GM12864 (cell line): Measurements from ENCODE around the gene CDC14B.
"Not testable (repeated sequence)": the region's sequence is repeated elsewhere in the genome, so short reads cannot be mapped to it uniquely, and the experiment has no call there.

Experiments
- DNase-seq: peaks from one replicate; pipeline ENCODE4 v3.0.0-alpha.2; 2011; ENCODE audit warnings: low read depth
- H3K4me3 ChIP-seq: 2 replicates; pipeline ENCODE4 v1.5.1; 2011; ENCODE audit warnings: mild to moderate bottlenecking, low read depth, low read length, control low read depth
- CTCF ChIP-seq: IDR thresholded peaks from 2 replicates; pipeline ENCODE4 v1.5.1; 2011; ENCODE audit warnings: low read depth, mild to moderate bottlenecking, moderate library complexity, low read length, control low read depth, inconsistent platforms; ENCODE audit errors: missing control alignments

CDC14B gene

GRCh38 chr9:96616817-96617438 is 2.7 kb downstream of the CDC14B start:
- no peak for TF ChIP-seq CTCF
- DNase-seq: no peak
- H3K4me3 ChIP-seq: no peak overlapping the region

DNA sequence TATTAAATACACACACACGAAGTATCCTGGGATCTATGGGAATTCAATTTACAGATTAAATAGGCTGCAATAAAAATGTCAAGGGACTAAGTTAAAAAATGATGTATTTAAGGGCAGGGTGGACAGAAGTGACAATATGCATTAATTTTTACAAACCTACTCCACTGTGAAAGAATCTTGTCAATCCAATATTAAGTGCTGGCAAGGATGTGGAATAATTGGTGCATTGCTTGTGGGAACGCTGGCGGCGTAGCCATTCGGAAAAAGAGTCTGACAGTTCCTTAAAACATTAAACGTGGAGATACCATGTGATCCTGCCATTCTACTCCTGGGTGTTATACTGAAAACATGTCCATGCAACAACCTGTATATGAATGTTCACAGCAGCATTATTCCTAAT is 4.2 kb downstream of the CDC14B start:
- TF ChIP-seq CTCF: no peak
- no peak overlapping the region for H3K4me3 ChIP-seq
- DNase-seq: no peak

DNA sequence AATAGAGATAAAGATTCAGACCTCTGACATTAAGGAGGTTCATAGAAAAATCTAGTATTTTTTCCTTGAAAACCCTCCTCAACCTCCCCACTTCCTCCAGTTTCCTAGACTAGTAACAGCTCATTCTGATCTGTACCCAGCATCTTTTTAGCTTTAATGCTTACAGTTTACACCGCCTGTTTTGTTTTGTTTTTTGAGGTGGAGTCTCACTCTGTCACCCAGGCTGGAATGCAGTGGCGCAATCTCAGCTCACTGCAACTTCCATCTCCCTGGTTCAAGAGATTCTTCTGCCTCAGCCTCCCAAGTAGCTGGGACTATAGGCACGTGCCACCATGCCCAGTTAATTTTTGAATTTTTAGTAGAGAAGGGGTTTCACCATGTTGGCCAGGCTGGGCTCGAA is 5.0 kb downstream of the CDC14B start:
- not testable (repeated sequence) for H3K4me3 ChIP-seq, DNase-seq

DNA sequence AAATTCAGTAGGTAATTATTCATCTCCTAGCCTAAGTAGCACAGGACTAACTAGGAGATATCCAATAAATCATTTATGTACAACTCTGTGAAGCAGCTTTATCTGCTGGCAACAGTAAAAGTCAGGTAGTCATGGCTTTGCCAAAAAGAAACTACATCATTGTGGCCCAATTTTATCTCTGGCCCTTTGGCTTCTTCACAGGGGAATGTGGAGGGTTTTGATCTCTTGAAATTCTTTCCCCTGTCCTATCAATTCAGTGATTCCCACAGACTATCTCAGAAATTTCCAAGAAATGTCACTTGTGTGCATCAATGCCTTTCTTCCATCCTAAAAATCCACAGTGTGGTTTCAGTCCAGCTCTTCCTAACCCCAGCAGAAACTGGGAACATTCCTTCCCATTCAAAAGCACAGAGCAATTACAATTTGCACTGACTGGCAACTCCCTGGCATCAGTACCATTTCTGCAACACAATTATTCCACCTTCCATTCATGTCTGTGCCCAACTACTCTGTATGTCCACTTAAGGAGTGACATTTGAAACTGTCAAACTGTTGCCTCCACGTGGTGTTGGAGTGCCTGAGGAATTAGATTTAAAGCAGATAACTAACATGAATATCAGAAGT is 6.6 kb downstream of the CDC14B start:
- DNase-seq: no peak
- no peak overlapping the region for H3K4me3 ChIP-seq
- TF ChIP-seq CTCF: no peak

DNA sequence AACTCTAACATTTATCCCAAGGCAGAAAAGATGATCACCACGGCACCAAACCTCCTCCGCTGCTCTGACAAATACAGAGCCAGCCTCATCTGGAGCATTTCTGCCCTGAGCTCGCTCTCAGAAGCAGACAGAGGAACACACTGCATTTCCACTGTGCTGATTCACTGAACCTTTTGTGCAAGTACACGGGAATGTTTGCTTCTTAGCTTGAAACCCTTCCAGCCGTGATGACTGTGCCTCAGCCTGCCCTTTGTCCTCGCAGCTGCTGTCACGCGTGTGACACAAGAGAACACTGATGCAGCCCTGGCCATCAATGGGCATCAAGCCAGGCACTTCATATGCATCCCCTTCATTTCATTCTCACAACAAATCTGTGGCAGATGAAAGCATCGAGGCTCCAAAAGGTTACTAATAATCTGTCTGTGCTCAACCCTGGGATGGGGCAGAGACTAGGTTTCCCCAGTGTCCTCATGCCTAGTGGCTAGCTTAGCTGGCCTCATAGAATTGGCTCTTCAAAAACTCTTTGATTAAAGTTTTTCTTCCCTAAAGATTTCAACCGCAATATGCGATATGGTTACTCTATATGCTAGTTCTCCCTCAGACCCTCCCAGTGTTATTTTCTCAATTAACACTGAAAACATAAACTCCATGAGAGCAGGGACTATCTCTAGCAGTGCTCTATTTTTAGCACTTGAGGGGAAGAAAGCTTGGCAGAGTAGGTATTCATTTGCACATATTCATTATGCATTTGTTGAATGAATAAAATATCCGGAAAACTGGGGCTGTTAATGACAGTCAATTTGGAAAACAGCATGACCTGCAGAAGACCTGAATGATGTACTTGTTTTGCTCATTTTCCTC is 7.3 kb downstream of the CDC14B start:
- no peak overlapping the region for H3K4me3 ChIP-seq
- DNase-seq: no peak
- no peak for TF ChIP-seq CTCF

GRCh38 chr9:96611302-96611701 is 8.3 kb downstream of the CDC14B start:
- no peak for TF ChIP-seq CTCF
- H3K4me3 ChIP-seq: no peak overlapping the region
- no peak for DNase-seq

GRCh38 chr9:96609732-96610131 is 9.9 kb downstream of the CDC14B start:
- no peak for DNase-seq
- no peak for TF ChIP-seq CTCF
- H3K4me3 ChIP-seq: no peak overlapping the region
